Stimulated activated naive CD8-positive, alpha-beta T cell treated with anti-CD3 and anti-CD28 coated beads, Interleukin-15, amount 100 ng/mL, for 72 hours (primary cell): ENCODE data around the gene TMEM167B.
"Not testable (repeated sequence)": the region's sequence is repeated elsewhere in the genome, so short reads cannot be mapped to it uniquely, and the experiment has no call there.

Source experiments
- ATAC-seq: fragments of 150-1000 bp; cut with Tn5 transposase; 2 replicates; pipeline ENCODE4 v1.10.0; 2021; ENCODE audit warnings: mild to moderate bottlenecking, moderate library complexity
- DNase-seq, 2 donors: peaks; one replicate each; pipeline ENCODE4 v3.0.0; 2021 to 2022
- H3K27ac Mint-ChIP-seq, 2 donors: one replicate each; pipeline ENCODE4 v1.8.0; 2022; ENCODE audit warnings: mild to moderate bottlenecking in 2 of 2, mixed read lengths in 2 of 2, moderate library complexity in 2 of 2
- H3K27me3 Mint-ChIP-seq: one replicate; pipeline ENCODE4 v1.8.0; 2022; ENCODE audit warnings: mixed read lengths
- H3K4me1 Mint-ChIP-seq: one replicate; pipeline ENCODE4 v1.8.0; 2022; ENCODE audit warnings: mild to moderate bottlenecking, mixed read lengths
- H3K4me3 Mint-ChIP-seq, 2 donors: one replicate each; pipeline ENCODE4 v1.8.0; 2022; ENCODE audit warnings: mild to moderate bottlenecking in 2 of 2, mixed read lengths in 2 of 2, moderate library complexity in 1 of 2
- H3K9me3 Mint-ChIP-seq, 2 donors: one replicate each; pipeline ENCODE4 v1.8.0; 2022; ENCODE audit warnings: mixed read lengths in 2 of 2

TMEM167B gene

GRCh38 chr1:109120356-109120755, 29.8 kb downstream of the TMEM167B start:
- H3K9me3 Mint-ChIP-seq: no peaks in the 10 kb centered on the region
- DNase-seq (no peak), ATAC-seq (no peak)
- H3K4me1 Mint-ChIP-seq: peaks cover 15% of the 10 kb centered on the region
- no peak overlapping the region for H3K27ac Mint-ChIP-seq
- no peak overlapping the region for H3K4me3 Mint-ChIP-seq
- no peaks in the 10 kb centered on the region for H3K27me3 Mint-ChIP-seq

- no peak overlapping the region for H3K4me3 Mint-ChIP-seq
- no peaks in the 10 kb centered on the region for H3K9me3 Mint-ChIP-seq
- peaks cover 22% of the 10 kb centered on the region for H3K4me1 Mint-ChIP-seq
- no peaks in the 10 kb centered on the region for H3K27me3 Mint-ChIP-seq
- H3K27ac Mint-ChIP-seq: no peak overlapping the region
- DNase-seq: no peak
- ATAC-seq: no peak
These were observed 40.5 kb downstream of the TMEM167B start for GRCh38 chr1:109131059-109131458.

- DNase-seq: no peak
- no peaks in the 10 kb centered on the region for H3K9me3 Mint-ChIP-seq
- H3K27ac Mint-ChIP-seq: no peak overlapping the region
- H3K4me1 Mint-ChIP-seq: peaks cover 25% of the 10 kb centered on the region
- H3K4me3 Mint-ChIP-seq: no peak overlapping the region
- no peak for ATAC-seq
- H3K27me3 Mint-ChIP-seq: no peaks in the 10 kb centered on the region
These were observed 41.2 kb downstream of the TMEM167B start for GRCh38 chr1:109131800-109132199.

- DNase-seq (no peak), ATAC-seq (no peak)
- Mint-ChIP-seq H3K27ac (no peak overlapping the region), H3K4me3 (no peak overlapping the region), H3K9me3 (no peaks in the 10 kb centered on the region), H3K27me3 (no peaks in the 10 kb centered on the region), H3K4me1 (peaks cover 25% of the 10 kb centered on the region)
These were observed 42.6 kb downstream of the TMEM167B start for GRCh38 chr1:109133002-109133706.

GRCh38 chr1:109133815-109134214, 43.3 kb downstream of the TMEM167B start:
- ATAC-seq (peak; percentile 52), DNase-seq (no peak)
- H3K27ac Mint-ChIP-seq: peak overlapping the region; percentile 2 to 30
- H3K4me1 Mint-ChIP-seq: peaks cover 25% of the 10 kb centered on the region
- no peaks in the 10 kb centered on the region for H3K27me3 Mint-ChIP-seq
- no peaks in the 10 kb centered on the region for H3K9me3 Mint-ChIP-seq
- H3K4me3 Mint-ChIP-seq: no peak overlapping the region

- no peaks in the 10 kb centered on the region for H3K9me3 Mint-ChIP-seq
- ATAC-seq (no peak), DNase-seq (no peak)
- H3K4me3 Mint-ChIP-seq: peak overlapping the region in 1 of 2 donors; percentile 27
- H3K27me3 Mint-ChIP-seq: no peaks in the 10 kb centered on the region
- H3K4me1 Mint-ChIP-seq: peaks cover 25% of the 10 kb centered on the region
- peak overlapping the region in 1 of 2 donors; percentile 8 for H3K27ac Mint-ChIP-seq
These were observed 43.9 kb downstream of the TMEM167B start for GRCh38 chr1:109134423-109134822.

- Mint-ChIP-seq H3K4me3 (no peak overlapping the region), H3K27ac (peak overlapping the region; percentile 6 to 49), H3K4me1 (peaks cover 25% of the 10 kb centered on the region), H3K9me3 (no peaks in the 10 kb centered on the region), H3K27me3 (no peaks in the 10 kb centered on the region)
- DNase-seq (no peak), ATAC-seq (no peak)
These were observed 45.4 kb downstream of the TMEM167B start for GRCh38 chr1:109135940-109136339.

GRCh38 chr1:109136766-109137165, 46.2 kb downstream of the TMEM167B start:
- no peaks in the 10 kb centered on the region for H3K9me3 Mint-ChIP-seq
- H3K27ac Mint-ChIP-seq: no peak overlapping the region
- peaks cover 25% of the 10 kb centered on the region for H3K4me1 Mint-ChIP-seq
- H3K4me3 Mint-ChIP-seq: no peak overlapping the region
- ATAC-seq (no peak), DNase-seq (no peak)
- H3K27me3 Mint-ChIP-seq: no peaks in the 10 kb centered on the region

- Mint-ChIP-seq H3K9me3 (no peaks in the 10 kb centered on the region), H3K27me3 (no peaks in the 10 kb centered on the region), H3K4me1 (peaks cover 25% of the 10 kb centered on the region), H3K27ac (no peak overlapping the region), H3K4me3 (no peak overlapping the region)
- ATAC-seq: no peak
- no peak for DNase-seq
These were observed 47.4 kb downstream of the TMEM167B start for GRCh38 chr1:109137958-109138357.

- H3K9me3 Mint-ChIP-seq: no peaks in the 10 kb centered on the region
- H3K4me3 Mint-ChIP-seq: no peak overlapping the region
- no peaks in the 10 kb centered on the region for H3K27me3 Mint-ChIP-seq
These were observed 47.8 kb downstream of the TMEM167B start for GRCh38 chr1:109138358-109138757.

GRCh38 chr1:109140392-109140791, 49.8 kb downstream of the TMEM167B start:
- DNase-seq (no peak), ATAC-seq (no peak)
- Mint-ChIP-seq H3K27ac (no peak overlapping the region), H3K27me3 (no peaks in the 10 kb centered on the region), H3K9me3 (no peaks in the 10 kb centered on the region), H3K4me3 (no peak overlapping the region), H3K4me1 (peaks cover 6% of the 10 kb centered on the region)

More at GRCh38 chr1:109138358-109138757, 47.8 kb downstream of the TMEM167B start:
- H3K27ac Mint-ChIP-seq: peak overlapping the region in 1 of 2 donors; percentile 52
- no peak for DNase-seq
- ATAC-seq: no peak
- H3K4me1 Mint-ChIP-seq: peaks cover 21% of the 10 kb centered on the region

GRCh38 chr1:109142260-109142659, 51.7 kb downstream of the TMEM167B start:
- DNase-seq (no peak), ATAC-seq (no peak)
- Mint-ChIP-seq H3K4me3 (no peak overlapping the region), H3K9me3 (no peaks in the 10 kb centered on the region), H3K27ac (no peak overlapping the region), H3K4me1 (no peaks in the 10 kb centered on the region), H3K27me3 (no peaks in the 10 kb centered on the region)

- DNase-seq, H3K4me1 Mint-ChIP-seq, H3K27ac Mint-ChIP-seq, H3K4me3 Mint-ChIP-seq, H3K9me3 Mint-ChIP-seq, H3K27me3 Mint-ChIP-seq, ATAC-seq: not testable (repeated sequence)
These were observed 52.2 kb downstream of the TMEM167B start for GRCh38 chr1:109142725-109143124.
